ENCODE results near the gene GPRC5B. TPM values are rescaled to one million over a fixed set of nuclear protein-coding genes. Genes with fewer than 3 reads are reported as not detected.

GPRC5B gene
- total RNA-seq, 1 experiment from 2014 or later = 137 TPM

DNA sequence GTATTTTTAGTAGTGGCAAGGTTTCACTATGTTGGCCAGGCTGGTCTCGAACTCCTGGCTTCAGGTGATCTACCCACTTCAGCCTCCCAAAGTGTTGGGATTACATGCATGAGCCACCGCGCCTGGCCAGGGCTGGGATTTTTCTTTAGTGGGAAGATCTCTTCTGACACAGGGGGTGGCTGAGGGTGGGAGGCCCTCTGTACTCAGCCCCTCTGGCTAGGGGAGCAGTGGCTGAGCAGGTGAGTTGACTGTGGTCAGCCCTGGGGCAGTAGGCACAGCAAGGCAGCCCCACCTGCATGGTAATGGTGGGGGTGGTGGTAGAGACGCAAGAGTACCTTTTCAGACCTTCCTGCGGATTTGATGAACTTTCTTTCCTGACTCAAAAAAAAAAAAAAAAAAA is 12.3 kb upstream of the GPRC5B start:
- H3K27ac ChIP-seq (ENCODE audit: insufficient read length, low read depth, low read length) = no peak overlapping the region
- no peak overlapping the region for H2AK5ac ChIP-seq (ENCODE audit: insufficient read length, low read length)
- no peak overlapping the region for H4K5ac ChIP-seq (ENCODE audit: insufficient read length, low read depth, low read length)
- no peak overlapping the region for H2BK120ac ChIP-seq (ENCODE audit: low read depth, low read length, poor library complexity, severe bottlenecking)
- no peak overlapping the region for H3K9ac ChIP-seq (ENCODE audit: extremely low read depth, insufficient read length, low read length)
- no peak overlapping the region for H2AFZ ChIP-seq (ENCODE audit: low read length)
- H4K8ac ChIP-seq (replicated peaks; ENCODE audit: insufficient read length, low read depth, low read length) = no peak overlapping the region
- Mint-ChIP-seq H3K36me3 (ENCODE audit: insufficient read depth in 1 of 3, low read depth in 3 of 3) (peaks cover 0 to 2% (median 0%) of the 10 kb centered on the region in 3 experiments; a peak in 1 of 7 replicates), H3K4me1 (peaks cover 13 to 17% of the 10 kb centered on the region in 2 experiments), H3K9me3 (peaks cover 2 to 4% of the 10 kb centered on the region in 2 experiments; a peak in 4 of 5 replicates), H3K4me3 (no peak overlapping the region), H3K27me3 (ENCODE audit: low read depth) (peaks cover 3% of the 10 kb centered on the region), H3K27ac (no peak overlapping the region)
- no peaks in the 10 kb centered on the region for H3K79me1 ChIP-seq (ENCODE audit: insufficient read depth, low read depth, low read length, poor library complexity, severe bottlenecking)
- no peak overlapping the region for H4K91ac ChIP-seq (ENCODE audit: insufficient read length, low read depth, low read length)
- no peak overlapping the region for H2BK12ac ChIP-seq (ENCODE audit: insufficient read length, low read depth, low read length)
- H3K23me2 ChIP-seq (ENCODE audit: insufficient read length, low read depth, low read length, poor library complexity, severe bottlenecking) = no peaks in the 10 kb centered on the region
- no peak overlapping the region for H3K18ac ChIP-seq (ENCODE audit: insufficient read length, low read depth, low read length)
- no peak overlapping the region for H3T11ph ChIP-seq (ENCODE audit: low read length)
- no peak overlapping the region for H3K4me2 ChIP-seq (ENCODE audit: insufficient read depth, insufficient read length, low read length)
- H3K4ac ChIP-seq (ENCODE audit: low read depth, low read length) = no peak overlapping the region
- no peaks in the 10 kb centered on the region for H3K4me1 ChIP-seq (ENCODE audit: insufficient read depth, low read length)
- no peak overlapping the region for H3K23ac ChIP-seq (ENCODE audit: insufficient read length, low read depth, low read length)
- TF ChIP-seq, protein P1, sequence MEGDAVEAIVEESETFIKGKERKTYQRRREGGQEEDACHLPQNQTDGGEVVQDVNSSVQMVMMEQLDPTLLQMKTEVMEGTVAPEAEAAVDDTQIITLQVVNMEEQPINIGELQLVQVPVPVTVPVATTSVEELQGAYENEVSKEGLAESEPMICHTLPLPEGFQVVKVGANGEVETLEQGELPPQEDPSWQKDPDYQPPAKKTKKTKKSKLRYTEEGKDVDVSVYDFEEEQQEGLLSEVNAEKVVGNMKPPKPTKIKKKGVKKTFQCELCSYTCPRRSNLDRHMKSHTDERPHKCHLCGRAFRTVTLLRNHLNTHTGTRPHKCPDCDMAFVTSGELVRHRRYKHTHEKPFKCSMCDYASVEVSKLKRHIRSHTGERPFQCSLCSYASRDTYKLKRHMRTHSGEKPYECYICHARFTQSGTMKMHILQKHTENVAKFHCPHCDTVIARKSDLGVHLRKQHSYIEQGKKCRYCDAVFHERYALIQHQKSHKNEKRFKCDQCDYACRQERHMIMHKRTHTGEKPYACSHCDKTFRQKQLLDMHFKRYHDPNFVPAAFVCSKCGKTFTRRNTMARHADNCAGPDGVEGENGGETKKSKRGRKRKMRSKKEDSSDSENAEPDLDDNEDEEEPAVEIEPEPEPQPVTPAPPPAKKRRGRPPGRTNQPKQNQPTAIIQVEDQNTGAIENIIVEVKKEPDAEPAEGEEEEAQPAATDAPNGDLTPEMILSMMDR (conservative IDR thresholded peaks at IDR 0.05) = no peak
- H3K14ac ChIP-seq (ENCODE audit: insufficient read depth, low read length) = no peak overlapping the region
- no peak overlapping the region for H2BK15ac ChIP-seq (ENCODE audit: low read depth, low read length)
- no peaks in the 10 kb centered on the region for H4K20me1 ChIP-seq (ENCODE audit: control insufficient read depth, insufficient read depth, insufficient read length)
- DNase-seq = no peak
- no peak overlapping the region for H2BK20ac ChIP-seq (ENCODE audit: low read depth, low read length, poor library complexity, severe bottlenecking)
- no CpG with 5 or more reads among the region's 5 CpGs for WGBS (ENCODE audit: extremely low coverage, insufficient read length, low lambda C conversion rate)
- H3K9me3 ChIP-seq (ENCODE audit: control insufficient read depth, low read depth, low read length) = no peaks in the 10 kb centered on the region
- H3K27me3 ChIP-seq (ENCODE audit: insufficient read depth, low read length) = no peaks in the 10 kb centered on the region
- no peaks in the 10 kb centered on the region for H3K79me2 ChIP-seq (ENCODE audit: insufficient read depth, low read length)
- no peak overlapping the region for H2BK5ac ChIP-seq (ENCODE audit: insufficient read length, low read length)
- no peak overlapping the region for H3K56ac ChIP-seq (ENCODE audit: insufficient read length, low read depth, low read length)

All from H9 (cell line).